Fibroblast of mammary gland (primary cell): Measurements from ENCODE around the gene CCDC169.

Source experiments
- DNase-seq: peaks from one replicate; pipeline ENCODE4 v3.0.0-alpha.2; 2010; ENCODE audit warnings: low read depth
- H3K4me3 ChIP-seq: 2 replicates; pipeline ENCODE4 v1.5.1; 2011; ENCODE audit warnings: low read depth, mild to moderate bottlenecking, low read length, moderate library complexity; ENCODE audit not compliant: control insufficient read depth
- CTCF ChIP-seq: conservative IDR thresholded peaks from 2 replicates; pipeline ENCODE4 v1.5.1; 2011; ENCODE audit warnings: low read depth, low read length, inconsistent platforms; ENCODE audit not compliant: control insufficient read depth, insufficient read depth

Gene CCDC169

DNA sequence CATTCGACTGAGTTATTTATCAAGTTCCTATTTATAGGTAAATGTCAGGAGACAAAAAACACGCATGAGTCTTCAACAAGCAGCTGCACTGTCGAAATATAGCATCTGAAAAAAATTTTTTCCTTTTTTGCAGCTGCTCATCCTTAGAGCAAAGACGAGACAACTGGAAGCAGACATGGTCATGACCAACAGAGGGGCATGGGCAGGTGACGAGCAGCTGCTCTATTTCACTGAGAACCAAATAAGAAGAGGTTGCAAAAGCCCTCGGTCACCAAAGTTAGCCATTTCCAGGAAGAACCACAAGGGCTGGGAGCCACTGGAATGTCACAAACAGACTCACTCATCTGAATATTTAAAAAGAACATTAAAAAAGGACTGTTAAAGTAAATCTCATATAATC lies 105.4 kb downstream of the CCDC169 start:
- TF ChIP-seq CTCF = no peak
- no peak overlapping the region for H3K4me3 ChIP-seq
- DNase-seq = no peak

GRCh38 chr13:36190771-36191170 lies 106.8 kb downstream of the CCDC169 start:
- TF ChIP-seq CTCF = no peak
- H3K4me3 ChIP-seq = no peak overlapping the region
- DNase-seq = peak; percentile 5

GRCh38 chr13:36188441-36188840 lies 109.2 kb downstream of the CCDC169 start:
- no peak for TF ChIP-seq CTCF
- no peak for DNase-seq
- H3K4me3 ChIP-seq = no peak overlapping the region

DNA sequence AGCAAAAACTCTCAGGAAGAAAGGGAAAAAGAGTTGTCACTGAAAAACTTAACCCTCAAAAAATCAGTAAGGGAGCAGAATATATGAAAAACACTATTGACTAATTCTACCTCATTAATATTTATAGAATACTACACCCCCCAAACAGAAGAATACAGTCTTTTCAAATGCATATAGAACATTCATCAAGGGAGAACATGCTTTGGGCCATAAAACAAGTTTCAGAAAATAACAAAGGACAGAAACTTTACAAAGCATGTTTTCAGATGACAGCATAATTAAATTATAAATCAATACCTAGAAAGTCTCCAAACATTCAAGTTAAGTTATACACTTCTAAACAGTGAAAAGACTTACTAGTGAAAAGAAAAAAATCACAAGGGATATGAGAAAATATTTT lies 113.7 kb downstream of the CCDC169 start:
- no peak for DNase-seq
- H3K4me3 ChIP-seq = no peak overlapping the region
- TF ChIP-seq CTCF = no peak
